Measurements from ENCODE around the gene NOTCH1. TPM values are rescaled to one million over a fixed set of nuclear protein-coding genes. Genes with fewer than 3 reads are reported as not detected.

NOTCH1 gene
- total RNA-seq, 1 experiment from 2014 or later, result 37.2 TPM

- BruUV-seq (replicated peaks), result no TSS peak
- Histone ChIP-seq H3K27ac (ENCODE audit: low read depth, low read length, poor library complexity, severe bottlenecking) (no peak overlapping the region), H3K4me3 (ENCODE audit: low read depth, low read length, poor library complexity, severe bottlenecking) (no peak overlapping the region), H3K36me3 (ENCODE audit: insufficient read depth, low read length, poor library complexity, severe bottlenecking) (no peaks in the 10 kb centered on the region), H3K27me3 (replicated peaks; ENCODE audit: insufficient read depth, low read depth, low read length, poor library complexity) (no peaks in the 10 kb centered on the region), H3K9me3 (ENCODE audit: low read depth, low read length, poor library complexity, severe bottlenecking) (no peaks in the 10 kb centered on the region), H3K4me1 (ENCODE audit: insufficient read depth, low read length, poor library complexity, severe bottlenecking) (peaks cover 9% of the 10 kb centered on the region)
- ChIA-PET POLR2A (ENCODE audit: low non-redundant PET) (no interaction called here), CTCF (interaction anchor here (0.9 to 2.0 kb wide), 4 partner anchors 138 to 147 kb away, joined by 3 to 13 read pairs (median 4); no protein-coding TSS in a partner anchor)
- no peak for DNase-seq (ENCODE audit: low spot score)
- intact Hi-C loops (cut with micrococcal nuclease; ENCODE audit: unreplicated experiment), result no loop called here
- TF ChIP-seq, protein P1, sequence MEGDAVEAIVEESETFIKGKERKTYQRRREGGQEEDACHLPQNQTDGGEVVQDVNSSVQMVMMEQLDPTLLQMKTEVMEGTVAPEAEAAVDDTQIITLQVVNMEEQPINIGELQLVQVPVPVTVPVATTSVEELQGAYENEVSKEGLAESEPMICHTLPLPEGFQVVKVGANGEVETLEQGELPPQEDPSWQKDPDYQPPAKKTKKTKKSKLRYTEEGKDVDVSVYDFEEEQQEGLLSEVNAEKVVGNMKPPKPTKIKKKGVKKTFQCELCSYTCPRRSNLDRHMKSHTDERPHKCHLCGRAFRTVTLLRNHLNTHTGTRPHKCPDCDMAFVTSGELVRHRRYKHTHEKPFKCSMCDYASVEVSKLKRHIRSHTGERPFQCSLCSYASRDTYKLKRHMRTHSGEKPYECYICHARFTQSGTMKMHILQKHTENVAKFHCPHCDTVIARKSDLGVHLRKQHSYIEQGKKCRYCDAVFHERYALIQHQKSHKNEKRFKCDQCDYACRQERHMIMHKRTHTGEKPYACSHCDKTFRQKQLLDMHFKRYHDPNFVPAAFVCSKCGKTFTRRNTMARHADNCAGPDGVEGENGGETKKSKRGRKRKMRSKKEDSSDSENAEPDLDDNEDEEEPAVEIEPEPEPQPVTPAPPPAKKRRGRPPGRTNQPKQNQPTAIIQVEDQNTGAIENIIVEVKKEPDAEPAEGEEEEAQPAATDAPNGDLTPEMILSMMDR (conservative IDR thresholded peaks at IDR 0.05; ENCODE audit: low read depth, low read length), result no peak
- no peak for TF ChIP-seq EZH2 (IDR thresholded peaks at IDR 0.05; ENCODE audit: borderline replicate concordance, low read depth, low read length, poor library complexity, severe bottlenecking)
These were observed 58.2 kb downstream of the NOTCH1 start for GRCh38 chr9:136487672-136488071.

DNA sequence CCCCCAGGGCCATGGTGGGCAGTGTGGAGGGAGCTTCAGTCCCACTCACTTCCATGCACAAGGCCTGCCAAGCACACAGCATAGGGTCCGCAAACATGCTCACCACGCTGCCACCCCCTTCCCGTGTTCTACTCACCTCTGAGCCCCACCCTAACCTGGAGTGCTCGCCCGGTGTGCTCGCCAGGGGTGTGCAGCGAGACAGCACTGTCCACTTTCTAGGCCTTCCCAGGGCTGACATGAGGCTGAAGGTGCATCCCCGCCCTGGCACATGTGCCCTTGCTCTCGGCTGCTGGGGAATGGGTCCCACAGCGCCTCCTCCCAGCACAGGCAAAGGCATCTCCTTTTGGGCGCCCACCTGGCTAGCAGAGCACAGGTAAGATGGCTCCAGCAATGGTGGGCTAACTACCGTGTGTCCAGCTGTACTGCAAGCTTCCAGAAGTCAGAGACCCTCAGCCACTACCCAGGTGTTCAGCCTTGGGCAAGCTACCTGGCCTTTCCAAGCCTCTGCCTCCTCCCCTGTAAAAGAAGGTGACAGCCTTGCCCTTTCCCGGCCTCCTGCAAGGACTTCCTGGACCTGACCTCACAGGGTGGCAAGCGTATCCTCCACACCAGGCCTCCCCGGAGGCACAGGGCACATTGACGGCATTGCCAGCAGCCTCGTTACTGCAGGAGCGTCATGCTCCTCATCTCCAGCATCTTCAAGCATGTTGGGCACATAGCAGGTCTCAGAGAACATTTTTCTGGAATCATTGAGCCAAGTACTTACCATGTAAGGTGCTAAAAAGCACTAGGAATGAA, 58.8 kb downstream of the NOTCH1 start:
- POLR2A ChIA-PET (ENCODE audit: low non-redundant PET), result no interaction called here
- no TSS peak for BruUV-seq (replicated peaks)
- DNase-seq (ENCODE audit: low spot score), result no peak
- Histone ChIP-seq H3K9me3 (ENCODE audit: low read depth, low read length, poor library complexity, severe bottlenecking) (no peaks in the 10 kb centered on the region), H3K36me3 (ENCODE audit: insufficient read depth, low read length, poor library complexity, severe bottlenecking) (no peaks in the 10 kb centered on the region), H3K27me3 (replicated peaks; ENCODE audit: insufficient read depth, low read depth, low read length, poor library complexity) (no peaks in the 10 kb centered on the region), H3K4me1 (ENCODE audit: insufficient read depth, low read length, poor library complexity, severe bottlenecking) (peaks cover 9% of the 10 kb centered on the region), H3K4me3 (ENCODE audit: low read depth, low read length, poor library complexity, severe bottlenecking) (no peak overlapping the region), H3K27ac (ENCODE audit: low read depth, low read length, poor library complexity, severe bottlenecking) (no peak overlapping the region)
- CTCF ChIA-PET, result interaction anchor here (0.7 to 2.0 kb wide), 5 partner anchors 13 to 148 kb away, joined by 3 to 13 read pairs (median 4); no protein-coding TSS in a partner anchor
- TF ChIP-seq, protein P1 (conservative IDR thresholded peaks at IDR 0.05; ENCODE audit: low read depth, low read length), result no peak
- TF ChIP-seq EZH2 (IDR thresholded peaks at IDR 0.05; ENCODE audit: borderline replicate concordance, low read depth, low read length, poor library complexity, severe bottlenecking), result no peak
- intact Hi-C loops (cut with micrococcal nuclease; ENCODE audit: unreplicated experiment), result no loop called here

DNA sequence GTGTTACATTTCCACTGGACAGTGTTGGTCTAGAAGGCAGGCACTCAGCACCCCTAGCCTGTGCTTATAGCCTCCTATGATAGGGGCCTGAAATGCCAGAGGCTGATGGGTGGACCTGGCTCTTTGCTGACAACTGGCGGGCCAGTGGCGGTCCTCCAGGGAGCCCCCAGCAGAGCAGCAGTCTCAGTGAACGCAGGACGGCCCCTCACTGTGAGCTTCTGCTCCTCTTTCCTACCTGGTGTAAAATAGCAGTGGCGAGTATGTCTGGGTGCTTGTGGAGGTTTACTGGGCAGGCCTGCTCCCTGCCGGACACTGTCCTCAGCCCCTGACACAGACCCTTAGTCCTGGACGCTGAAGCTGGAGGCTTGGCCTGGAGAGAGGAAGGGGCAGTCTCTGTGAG, 59.7 kb downstream of the NOTCH1 start:
- ChIA-PET CTCF (interaction anchor here (0.7 to 2.0 kb wide), 3 partner anchors 14 to 145 kb away, joined by 3 to 4 read pairs (median 4); no protein-coding TSS in a partner anchor), POLR2A (ENCODE audit: low non-redundant PET) (no interaction called here)
- Histone ChIP-seq H3K36me3 (ENCODE audit: insufficient read depth, low read length, poor library complexity, severe bottlenecking) (no peaks in the 10 kb centered on the region), H3K9me3 (ENCODE audit: low read depth, low read length, poor library complexity, severe bottlenecking) (no peaks in the 10 kb centered on the region), H3K27me3 (replicated peaks; ENCODE audit: insufficient read depth, low read depth, low read length, poor library complexity) (no peaks in the 10 kb centered on the region), H3K4me1 (ENCODE audit: insufficient read depth, low read length, poor library complexity, severe bottlenecking) (peaks cover 17% of the 10 kb centered on the region), H3K4me3 (ENCODE audit: low read depth, low read length, poor library complexity, severe bottlenecking) (no peak overlapping the region), H3K27ac (ENCODE audit: low read depth, low read length, poor library complexity, severe bottlenecking) (no peak overlapping the region)
- no TSS peak for BruUV-seq (replicated peaks)
- intact Hi-C loops (cut with micrococcal nuclease; ENCODE audit: unreplicated experiment), result no loop called here
- DNase-seq (ENCODE audit: low spot score), result no peak
- TF ChIP-seq EZH2 (IDR thresholded peaks at IDR 0.05; ENCODE audit: borderline replicate concordance, low read depth, low read length, poor library complexity, severe bottlenecking), result no peak
- TF ChIP-seq, protein P1 (conservative IDR thresholded peaks at IDR 0.05; ENCODE audit: low read depth, low read length), result no peak

All from A673 (cell line).